ENCODE results near the gene HCRTR2.
"Not testable (repeated sequence)": the region's sequence is repeated elsewhere in the genome, so short reads cannot be mapped to it uniquely, and the experiment has no call there.

The HCRTR2 gene

DNA sequence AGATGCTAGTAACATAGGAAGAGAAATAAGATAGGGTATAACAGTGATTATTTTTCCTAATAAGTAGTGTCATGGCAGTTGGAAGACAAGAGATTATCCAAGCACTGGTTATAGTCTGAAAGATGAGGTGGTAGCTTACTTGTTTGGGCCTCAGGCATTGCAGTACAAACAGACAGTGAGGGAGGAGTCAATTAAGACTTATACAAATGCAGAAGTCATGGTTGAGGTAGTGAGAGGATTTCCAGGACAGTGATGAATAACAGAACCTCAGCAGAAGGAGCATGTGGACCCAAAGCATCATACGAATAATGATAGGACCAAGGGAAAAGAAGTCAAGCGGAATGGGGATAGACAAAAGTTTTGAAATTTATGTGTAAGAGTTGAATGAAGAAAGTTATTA is 53.5 kb downstream of the HCRTR2 start:
- H3K4me3 ChIP-seq (ENCODE audit: low read depth, low read length), result no peak overlapping the region
- TF ChIP-seq, protein P1, sequence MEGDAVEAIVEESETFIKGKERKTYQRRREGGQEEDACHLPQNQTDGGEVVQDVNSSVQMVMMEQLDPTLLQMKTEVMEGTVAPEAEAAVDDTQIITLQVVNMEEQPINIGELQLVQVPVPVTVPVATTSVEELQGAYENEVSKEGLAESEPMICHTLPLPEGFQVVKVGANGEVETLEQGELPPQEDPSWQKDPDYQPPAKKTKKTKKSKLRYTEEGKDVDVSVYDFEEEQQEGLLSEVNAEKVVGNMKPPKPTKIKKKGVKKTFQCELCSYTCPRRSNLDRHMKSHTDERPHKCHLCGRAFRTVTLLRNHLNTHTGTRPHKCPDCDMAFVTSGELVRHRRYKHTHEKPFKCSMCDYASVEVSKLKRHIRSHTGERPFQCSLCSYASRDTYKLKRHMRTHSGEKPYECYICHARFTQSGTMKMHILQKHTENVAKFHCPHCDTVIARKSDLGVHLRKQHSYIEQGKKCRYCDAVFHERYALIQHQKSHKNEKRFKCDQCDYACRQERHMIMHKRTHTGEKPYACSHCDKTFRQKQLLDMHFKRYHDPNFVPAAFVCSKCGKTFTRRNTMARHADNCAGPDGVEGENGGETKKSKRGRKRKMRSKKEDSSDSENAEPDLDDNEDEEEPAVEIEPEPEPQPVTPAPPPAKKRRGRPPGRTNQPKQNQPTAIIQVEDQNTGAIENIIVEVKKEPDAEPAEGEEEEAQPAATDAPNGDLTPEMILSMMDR (IDR thresholded peaks at IDR 0.05; ENCODE audit: low read depth, low read length), result no peak

DNA sequence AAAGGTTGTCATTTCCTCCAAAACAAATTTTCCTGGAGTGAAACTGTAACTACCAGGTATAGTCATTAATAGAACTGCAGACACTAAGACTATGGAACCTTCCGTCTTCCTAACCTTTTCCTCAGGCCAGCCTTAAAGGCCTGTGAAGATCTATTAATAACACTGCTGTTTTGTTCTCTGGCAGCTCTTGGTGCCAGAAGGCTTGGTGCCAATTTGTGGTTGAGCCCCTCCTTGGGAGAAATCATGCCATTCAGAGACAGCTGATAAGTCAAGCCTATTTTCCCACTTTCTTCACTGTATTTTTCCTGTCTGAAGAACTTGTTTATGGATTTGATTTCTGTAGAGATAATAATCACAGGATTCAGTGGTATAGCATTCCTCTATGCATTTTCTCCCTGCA is 64.8 kb downstream of the HCRTR2 start:
- TF ChIP-seq, protein P1 (IDR thresholded peaks at IDR 0.05; ENCODE audit: low read depth, low read length), result no peak
- H3K4me3 ChIP-seq (ENCODE audit: low read depth, low read length), result no peak overlapping the region

DNA sequence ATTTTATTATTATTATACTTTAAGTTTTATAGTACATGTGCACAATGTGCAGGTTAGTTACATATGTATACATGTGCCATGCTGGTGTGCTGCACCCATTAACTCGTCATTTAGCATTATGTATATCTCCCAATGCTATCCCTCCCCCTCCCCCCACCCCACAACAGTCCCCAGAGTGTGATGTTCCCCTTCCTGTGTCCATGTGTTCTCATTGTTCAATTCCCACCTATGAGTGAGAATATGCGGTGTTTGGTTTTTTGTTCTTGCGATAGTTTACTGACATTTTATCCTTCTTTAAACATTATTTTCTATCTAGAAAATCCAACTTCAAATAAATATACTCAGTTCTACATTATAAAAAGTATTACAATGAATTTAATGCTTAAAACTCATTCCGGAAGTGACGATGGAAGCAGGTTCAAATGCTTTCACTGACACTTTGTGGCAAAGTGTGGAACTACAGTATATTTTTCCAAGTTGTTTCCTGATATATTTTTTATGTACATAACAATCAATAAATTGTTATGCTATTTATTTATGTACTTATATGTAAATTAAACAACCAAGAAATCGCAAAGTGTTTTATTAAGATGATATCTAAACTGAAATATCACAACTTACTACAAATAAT is 66.8 kb downstream of the HCRTR2 start:
- H3K4me3 ChIP-seq (ENCODE audit: low read depth, low read length), result not testable (repeated sequence)

DNA sequence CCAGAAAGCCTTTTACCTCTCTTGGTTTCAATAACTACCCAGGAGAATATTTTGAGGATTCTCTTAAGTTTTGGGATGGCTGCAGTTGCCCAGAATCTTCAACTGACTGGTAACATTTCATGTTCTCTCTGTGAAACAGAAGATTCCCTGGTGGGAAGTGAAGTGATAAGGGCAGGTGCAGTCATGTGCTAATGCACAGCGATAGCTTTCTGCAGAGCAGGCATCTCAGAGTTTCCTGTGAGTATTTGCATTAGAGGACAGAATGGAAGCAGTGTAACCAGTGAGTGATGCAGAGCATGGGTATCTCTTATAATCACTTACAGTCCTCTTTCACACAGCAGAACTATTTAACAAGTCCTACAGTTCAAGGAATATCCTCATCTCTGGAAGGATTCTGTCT is 76.1 kb downstream of the HCRTR2 start:
- no peak overlapping the region for H3K4me3 ChIP-seq (ENCODE audit: low read depth, low read length)
- TF ChIP-seq, protein P1 (IDR thresholded peaks at IDR 0.05; ENCODE audit: low read depth, low read length), result no peak

DNA sequence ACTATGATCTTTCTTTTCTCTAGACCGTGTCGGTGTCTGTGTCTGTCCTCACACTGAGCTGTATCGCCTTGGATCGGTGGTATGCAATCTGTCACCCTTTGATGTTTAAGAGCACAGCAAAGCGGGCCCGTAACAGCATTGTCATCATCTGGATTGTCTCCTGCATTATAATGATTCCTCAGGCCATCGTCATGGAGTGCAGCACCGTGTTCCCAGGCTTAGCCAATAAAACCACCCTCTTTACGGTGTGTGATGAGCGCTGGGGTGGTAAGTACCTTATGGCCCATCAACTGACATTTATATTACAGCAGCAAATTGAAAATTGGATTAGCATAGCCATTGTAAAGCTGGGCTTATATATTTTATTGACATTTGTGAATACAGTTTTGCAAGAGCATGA is 80.8 kb downstream of the HCRTR2 start:
- H3K4me3 ChIP-seq (ENCODE audit: low read depth, low read length), result no peak overlapping the region
- TF ChIP-seq, protein P1 (IDR thresholded peaks at IDR 0.05; ENCODE audit: low read depth, low read length), result no peak

DNA sequence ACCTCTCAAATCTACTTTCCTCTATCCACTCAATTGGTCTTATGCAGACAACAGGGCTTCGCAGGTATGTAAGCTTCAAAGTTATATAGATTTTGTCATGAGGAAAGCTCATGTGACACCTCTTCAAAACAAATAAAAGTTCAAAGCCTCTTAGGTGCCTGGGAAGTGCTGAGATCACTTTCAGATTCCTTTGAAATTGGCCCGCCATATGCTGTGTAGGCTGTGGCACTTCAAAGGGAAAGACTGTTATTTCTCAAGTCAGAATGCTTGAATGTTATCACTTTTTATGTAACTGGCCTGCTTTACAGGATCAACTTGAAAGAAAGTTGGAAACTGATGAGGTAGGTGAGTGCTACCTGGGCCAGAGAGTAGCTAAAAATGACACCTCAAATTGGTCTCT is 85.9 kb downstream of the HCRTR2 start:
- TF ChIP-seq, protein P1 (IDR thresholded peaks at IDR 0.05; ENCODE audit: low read depth, low read length), result no peak
- no peak overlapping the region for H3K4me3 ChIP-seq (ENCODE audit: low read depth, low read length)

DNA sequence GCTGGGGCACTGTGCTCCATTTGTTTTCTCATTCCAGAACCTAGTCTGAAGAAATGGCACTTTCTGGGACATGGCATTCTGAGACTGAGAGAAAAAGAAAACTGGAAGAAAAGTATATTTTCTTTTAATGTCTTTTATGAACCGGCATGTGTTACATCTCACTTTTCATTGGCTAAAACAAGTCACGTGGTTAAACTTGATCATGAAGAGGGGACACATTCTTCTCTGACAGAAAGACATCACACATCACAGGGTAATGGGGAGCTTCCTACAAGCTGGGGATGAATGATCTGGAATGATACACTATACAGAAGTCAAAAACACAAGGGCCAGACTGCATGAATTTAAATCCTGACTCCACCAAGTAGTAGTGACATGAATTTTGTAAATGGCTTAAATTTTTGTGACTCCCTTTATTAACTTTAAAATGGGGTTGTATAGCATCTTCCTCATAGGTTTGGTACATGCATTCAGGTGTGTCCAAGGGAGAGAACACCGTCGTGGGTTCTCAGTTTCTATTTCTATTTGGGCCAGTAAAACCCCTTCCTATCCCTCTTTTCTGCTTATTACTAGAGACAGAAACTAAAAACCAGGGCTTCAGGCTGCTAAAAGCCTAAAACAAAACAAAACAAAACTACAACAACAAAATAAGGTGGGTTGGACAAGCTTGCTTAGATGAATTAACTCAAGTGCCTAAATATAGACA is 91.2 kb downstream of the HCRTR2 start:
- TF ChIP-seq, protein P1 (IDR thresholded peaks at IDR 0.05; ENCODE audit: low read depth, low read length), result no peak
- no peak overlapping the region for H3K4me3 ChIP-seq (ENCODE audit: low read depth, low read length)

Data from WI38 (cell line).